GM19035 (cell line): ENCODE measurements around the gene CD96.
A peak's percentile ranks its signal among the peaks of the same experiment; 100 is the strongest.

Experiments
- ATAC-seq: cut with Tn5 transposase; IDR thresholded peaks from one replicate; pipeline ENCODE4 v1.9.1; 2021; ENCODE audit not compliant: unreplicated experiment

The CD96 gene

GRCh38 chr3:111592936-111593335 lies 50.9 kb downstream of the CD96 start:
- no peak for ATAC-seq

- ATAC-seq, result no peak
These were observed 51.7 kb downstream of the CD96 start for GRCh38 chr3:111593666-111594065.

DNA sequence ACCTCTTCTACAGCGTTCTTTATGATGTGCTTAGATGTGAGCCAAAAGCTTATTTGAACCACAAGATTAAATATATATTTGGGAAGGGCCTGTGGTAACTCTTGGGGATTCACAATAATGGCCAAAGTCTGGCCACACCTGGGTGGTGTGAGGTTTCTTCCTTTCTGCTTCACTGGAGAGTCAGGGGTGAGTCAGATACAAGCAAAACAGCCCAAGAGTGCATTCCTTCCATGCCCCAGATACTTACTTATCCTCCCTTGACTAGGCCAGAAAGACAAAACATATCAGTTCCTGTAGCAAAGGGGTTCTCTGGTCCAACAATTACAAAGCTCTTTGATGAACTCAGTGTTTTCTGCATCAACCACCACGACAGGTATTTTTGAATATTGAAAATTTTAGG lies 52.2 kb downstream of the CD96 start:
- ATAC-seq, result peak; percentile 45

- ATAC-seq, result no peak
These were observed 52.8 kb downstream of the CD96 start for GRCh38 chr3:111594781-111595180.

DNA sequence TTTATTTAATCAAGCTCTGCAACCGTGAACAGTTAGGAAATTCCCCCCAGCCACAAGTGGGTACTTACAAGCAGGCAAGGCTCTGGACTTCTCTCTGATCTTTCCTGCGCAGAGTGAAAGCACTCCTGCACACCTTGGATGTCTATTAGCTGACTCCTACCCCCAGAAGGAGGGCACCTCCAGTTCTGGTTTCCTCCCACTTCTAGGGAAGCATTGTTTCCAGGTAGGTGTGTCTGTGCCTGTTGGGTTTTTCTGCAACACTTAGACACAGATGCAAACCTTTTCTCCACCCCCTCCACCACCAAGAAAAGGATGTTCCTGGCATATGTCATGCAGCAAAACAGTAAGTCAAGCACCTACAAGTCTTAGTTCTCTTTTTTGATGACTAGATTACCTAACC lies 53.2 kb downstream of the CD96 start, which contains the start of gene ZBED2:
Gene ZBED2 (minus strand): TSS at position 115 of the 400 bp plus-strand sequence. CDS start 1,145 bp downstream, outside the sequence.
- no peak for ATAC-seq

DNA sequence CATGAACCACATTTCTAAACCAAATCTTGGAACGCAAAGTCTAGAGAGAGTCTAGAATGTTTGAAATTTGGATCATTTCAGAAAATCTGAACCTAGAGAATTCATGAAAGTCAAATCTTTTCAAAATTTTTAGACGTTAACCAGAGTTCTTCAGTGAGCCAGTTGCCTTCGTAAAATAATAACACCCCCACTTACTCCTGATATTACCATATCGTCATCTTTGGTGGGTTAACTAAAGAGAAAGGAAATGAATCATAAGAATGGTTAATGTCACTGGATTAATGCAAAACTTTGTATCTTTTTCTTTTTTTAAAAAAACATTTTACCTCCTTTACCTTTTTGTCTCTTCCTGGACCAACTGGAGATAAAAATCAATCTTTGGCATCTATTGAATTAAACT lies 54.3 kb downstream of the CD96 start:
- no peak for ATAC-seq

DNA sequence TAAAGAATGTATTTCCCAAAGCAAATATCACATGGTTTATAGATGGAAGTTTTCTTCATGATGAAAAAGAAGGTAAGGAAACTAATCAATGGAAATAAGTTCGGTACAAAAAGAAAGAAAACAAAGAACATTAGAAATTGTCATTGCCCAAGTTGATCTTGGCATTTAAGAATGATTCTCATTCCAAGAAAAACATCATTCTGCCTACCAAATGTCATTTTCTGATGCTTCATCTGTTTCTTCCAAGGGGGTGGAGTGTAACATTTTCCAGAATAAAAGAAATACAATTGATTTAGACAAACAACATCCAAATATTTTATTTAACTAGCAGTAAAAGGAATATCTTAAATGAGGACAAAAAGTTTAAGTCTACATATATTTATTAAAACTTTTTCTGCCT lies 56.1 kb downstream of the CD96 start:
- no peak for ATAC-seq

DNA sequence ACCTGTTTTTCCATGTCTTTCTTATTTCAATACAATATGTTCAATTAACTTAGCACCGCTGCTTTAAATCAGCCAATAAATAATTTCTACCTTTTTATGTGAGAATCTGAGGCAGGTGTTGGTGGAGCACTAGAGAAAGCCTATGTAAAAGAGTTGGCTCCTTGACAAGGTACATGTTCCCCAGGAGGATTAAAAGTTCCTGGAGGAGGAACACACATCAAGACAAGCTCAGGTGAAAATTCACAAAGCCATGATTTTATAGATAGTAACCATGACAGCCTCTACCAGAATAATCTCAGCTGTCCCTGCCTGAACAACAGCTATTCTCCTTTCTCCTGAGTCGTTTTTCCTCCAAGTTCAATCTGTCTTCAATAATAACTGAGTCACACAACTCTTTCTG lies 56.6 kb downstream of the CD96 start:
- no peak for ATAC-seq

DNA sequence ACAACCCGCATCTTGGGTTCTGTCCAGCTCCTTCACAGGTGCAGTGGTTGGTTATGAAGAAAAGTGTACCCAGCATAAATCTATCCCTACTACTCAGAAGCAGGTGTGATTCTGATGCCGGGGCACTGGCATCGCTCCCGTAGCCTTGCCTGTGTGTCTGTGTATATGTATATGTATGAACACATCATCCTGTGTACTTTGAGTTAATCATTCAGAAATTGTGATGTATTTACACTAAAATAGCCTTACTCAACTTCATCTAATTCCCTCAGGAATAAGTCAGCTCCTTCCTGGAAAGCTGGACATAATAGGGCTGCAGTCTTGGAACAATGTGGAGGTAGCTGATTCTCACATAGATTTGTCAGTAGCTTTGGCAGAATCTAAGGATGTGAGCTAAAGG lies 59.8 kb downstream of the CD96 start:
- no peak for ATAC-seq

DNA sequence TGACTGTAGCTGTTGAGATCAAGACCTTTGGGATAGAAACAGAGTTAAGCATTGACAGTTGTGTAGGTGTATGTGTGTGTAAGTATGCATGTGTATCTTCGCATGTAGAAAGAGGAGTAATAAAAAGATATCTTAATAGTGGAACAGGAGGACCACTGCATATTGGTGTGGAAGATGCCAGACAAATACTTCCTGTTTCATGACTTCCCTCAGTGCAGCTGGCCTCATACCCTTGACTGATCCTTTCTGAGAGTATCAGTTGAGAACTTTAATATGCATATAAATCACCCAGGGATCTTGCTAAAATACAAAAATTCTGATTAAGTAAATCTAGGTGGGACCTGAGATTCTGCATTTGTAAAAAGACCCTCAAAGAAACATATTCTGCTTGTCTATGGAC lies 61.7 kb downstream of the CD96 start:
- ATAC-seq, result no peak

- ATAC-seq, result no peak
These were observed 62.1 kb downstream of the CD96 start for GRCh38 chr3:111604119-111604518.

GRCh38 chr3:111605018-111605417 lies 63.0 kb downstream of the CD96 start:
- ATAC-seq, result no peak

DNA sequence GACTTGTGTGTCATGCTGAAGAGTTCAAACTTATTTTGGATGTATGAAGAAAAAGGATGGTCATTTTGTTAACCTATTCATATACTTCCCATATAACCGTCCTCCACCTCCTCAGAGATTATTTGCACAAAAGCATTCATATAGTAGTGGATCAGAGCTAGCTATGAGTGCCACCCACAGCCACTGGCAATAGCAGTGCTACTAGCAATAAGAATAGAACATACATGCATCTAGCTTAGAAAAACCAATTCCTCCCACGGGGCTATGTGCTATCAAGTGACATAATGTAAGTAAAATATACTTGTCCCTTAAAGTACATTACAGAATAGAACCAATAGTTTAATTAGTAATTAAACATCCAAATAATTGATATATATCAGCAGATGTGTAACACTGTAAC lies 63.5 kb downstream of the CD96 start:
- no peak for ATAC-seq

DNA sequence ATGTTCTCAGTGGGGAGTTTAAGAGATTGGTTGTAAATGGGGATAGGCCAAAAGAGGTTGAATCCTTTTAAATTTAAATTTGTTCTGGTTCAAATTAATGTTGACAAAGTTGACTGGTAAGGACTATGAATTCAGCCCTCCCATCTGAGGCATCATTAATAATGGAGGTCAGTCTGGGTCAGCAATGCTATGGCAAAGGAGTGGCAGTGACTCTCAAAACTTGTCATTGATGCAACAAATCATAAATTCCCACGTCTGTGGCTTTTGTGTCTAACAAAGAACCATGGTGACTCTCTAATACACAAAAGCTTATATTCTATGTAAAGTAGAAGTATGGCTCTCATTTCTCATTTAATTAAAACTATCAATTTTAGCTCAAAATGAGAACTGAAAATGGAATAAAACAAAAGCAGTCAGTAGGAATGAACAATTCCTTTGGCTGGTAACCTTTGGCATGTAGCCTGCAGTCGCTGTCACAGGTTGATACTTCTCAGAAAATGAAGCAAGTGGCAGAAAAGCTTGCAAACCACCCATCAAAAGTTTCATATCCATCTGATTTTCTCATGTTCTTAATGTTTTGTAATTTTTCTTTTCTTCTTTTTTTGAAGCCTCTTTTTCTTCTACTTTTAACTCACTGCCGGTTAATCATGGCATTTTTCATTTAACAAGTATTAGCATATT lies 65.4 kb downstream of the CD96 start:
- no peak for ATAC-seq

GRCh38 chr3:111608383-111608782 lies 66.4 kb downstream of the CD96 start:
- no peak for ATAC-seq

- ATAC-seq, result no peak
These were observed 67.7 kb downstream of the CD96 start for GRCh38 chr3:111609700-111610099.

DNA sequence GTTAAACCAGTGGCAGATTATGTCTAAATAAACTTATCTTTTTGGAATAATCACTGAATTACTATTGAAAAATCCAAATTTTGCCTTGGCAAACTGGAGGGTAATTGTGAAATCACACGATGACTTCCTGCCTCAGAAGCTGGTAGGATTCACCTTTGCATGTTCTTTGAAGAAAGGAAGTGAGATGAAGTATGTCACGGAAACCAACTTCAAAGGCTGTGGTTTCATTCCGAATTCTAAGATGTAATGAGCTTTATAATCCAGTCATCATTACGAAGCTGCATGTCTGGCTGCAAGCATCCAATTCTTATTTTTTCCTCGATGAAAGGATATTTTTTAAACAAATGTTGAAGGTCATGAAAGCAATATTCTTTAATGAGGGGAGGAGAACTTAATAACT lies 68.2 kb downstream of the CD96 start:
- peak; percentile 83 for ATAC-seq

GRCh38 chr3:111610612-111611054 lies 68.6 kb downstream of the CD96 start:
- peak; percentile 14 for ATAC-seq

GRCh38 chr3:111613294-111613693 lies 71.3 kb downstream of the CD96 start:
- no peak for ATAC-seq

GRCh38 chr3:111615880-111616279 lies 73.9 kb downstream of the CD96 start:
- no peak for ATAC-seq

GRCh38 chr3:111616417-111617105 lies 74.6 kb downstream of the CD96 start:
- peak; percentile 59 for ATAC-seq

DNA sequence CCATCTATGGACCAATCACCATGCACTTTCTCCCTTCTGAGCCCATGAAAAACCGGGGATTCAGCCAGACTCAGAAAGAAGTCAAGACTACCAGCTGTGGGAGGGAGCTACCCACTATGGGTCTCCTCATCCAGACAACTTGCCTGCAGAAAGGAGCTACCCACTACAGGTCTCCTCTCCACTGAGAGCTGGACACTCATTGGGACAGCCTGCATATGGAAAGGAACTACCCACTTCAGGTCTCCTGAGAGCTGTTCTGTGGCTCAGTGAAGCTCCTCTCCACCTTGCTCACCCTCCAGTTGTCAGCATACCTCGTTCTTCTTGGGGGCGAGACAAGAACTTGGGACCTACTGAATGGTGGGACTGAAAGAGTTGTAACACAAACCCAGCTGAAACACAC lies 75.4 kb downstream of the CD96 start:
- ATAC-seq, result no peak
